Uterus (tissue), 4 donors: Measurements from ENCODE around the gene CCN5. TPM values are rescaled to one million over a fixed set of nuclear protein-coding genes. Genes with fewer than 3 reads are reported as not detected.

ENCODE experiments used
- DNase-seq, 2 donors: peaks; one replicate each; pipeline ENCODE4 v3.0.0-alpha.2; 2019 to 2020
- H3K27ac ChIP-seq, 2 donors: fragments of 200-600 bp; sonication (generic); 1 replicate in 1 of 2; 2 replicates in 1 of 2; pipeline ENCODE4 v1.5.1; 2016 to 2018
- H3K27me3 ChIP-seq, 2 donors: fragments of 200-600 bp; sonication (generic); one replicate each; pipeline ENCODE4 v1.5.1; 2018 to 2019; ENCODE audit warnings: control low read depth in 1 of 2
- H3K36me3 ChIP-seq, 2 donors: fragments of 200-600 bp; sonication (generic); one replicate each; pipeline ENCODE4 v1.5.1; 2019; ENCODE audit warnings: control low read depth in 1 of 2
- H3K4me1 ChIP-seq, 2 donors: fragments of 200-600 bp; sonication (generic); one replicate each; pipeline ENCODE4 v1.5.1; 2018 to 2019; ENCODE audit warnings: control low read depth in 1 of 2
- H3K4me3 ChIP-seq, 2 donors: fragments of 200-600 bp; sonication (generic); 1 replicate in 1 of 2; 2 replicates in 1 of 2; pipeline ENCODE4 v1.5.1; 2018 to 2019; ENCODE audit warnings: mild to moderate bottlenecking in 1 of 2
- H3K9me3 ChIP-seq, 2 donors: fragments of 200-600 bp; sonication (generic); one replicate each; pipeline ENCODE4 v1.5.1; 2019; ENCODE audit warnings: control low read depth in 1 of 2
- POLR2A ChIP-seq, 2 donors: fragments of 450-650 bp; IDR thresholded peaks; one replicate each; pipeline ENCODE4 v1.6.1; 2016; ENCODE audit warnings: antibody characterized with exemption in 2 of 2, mild to moderate bottlenecking in 1 of 2, moderate library complexity in 1 of 2
- intact Hi-C: fragments of 100-400 bp; cut with DNase I; formaldehyde crosslinking; loops from one replicate; pipeline ENCODE4 v1.15.1; 2023; ENCODE audit warnings: low total_unique reads
- total RNA-seq, 4 donors: library from RNA; depleted of rRNA in 3 of 4; stranded (reverse); fragments of >200 nt in 3 of 4; gene quantifications; one replicate each; pipeline versions ENCODE4 v1.1.0 to v1.2.4, GENCODE V29; 2014 to 2023
- TF ChIP-seq, protein P1 (sequence below), 4 experiments: fragments of 200-600 bp in 2 of 4; fragments of 450-650 bp in 2 of 4; sonication (generic) in 2 of 4; IDR thresholded peaks; one replicate each; pipeline ENCODE4 v1.5.1; 2016 to 2019; ENCODE audit warnings: antibody characterized with exemption in 4 of 4, mild to moderate bottlenecking in 2 of 4, moderate library complexity in 1 of 4
- donor health status: DM: yes; HTN: yes; CAD: no.

Gene CCN5
- total RNA-seq, 4 donors from 2014 or later: 19.4 to 47.9 (median 29.7) TPM; not detected in 1

- TF ChIP-seq, protein P1, sequence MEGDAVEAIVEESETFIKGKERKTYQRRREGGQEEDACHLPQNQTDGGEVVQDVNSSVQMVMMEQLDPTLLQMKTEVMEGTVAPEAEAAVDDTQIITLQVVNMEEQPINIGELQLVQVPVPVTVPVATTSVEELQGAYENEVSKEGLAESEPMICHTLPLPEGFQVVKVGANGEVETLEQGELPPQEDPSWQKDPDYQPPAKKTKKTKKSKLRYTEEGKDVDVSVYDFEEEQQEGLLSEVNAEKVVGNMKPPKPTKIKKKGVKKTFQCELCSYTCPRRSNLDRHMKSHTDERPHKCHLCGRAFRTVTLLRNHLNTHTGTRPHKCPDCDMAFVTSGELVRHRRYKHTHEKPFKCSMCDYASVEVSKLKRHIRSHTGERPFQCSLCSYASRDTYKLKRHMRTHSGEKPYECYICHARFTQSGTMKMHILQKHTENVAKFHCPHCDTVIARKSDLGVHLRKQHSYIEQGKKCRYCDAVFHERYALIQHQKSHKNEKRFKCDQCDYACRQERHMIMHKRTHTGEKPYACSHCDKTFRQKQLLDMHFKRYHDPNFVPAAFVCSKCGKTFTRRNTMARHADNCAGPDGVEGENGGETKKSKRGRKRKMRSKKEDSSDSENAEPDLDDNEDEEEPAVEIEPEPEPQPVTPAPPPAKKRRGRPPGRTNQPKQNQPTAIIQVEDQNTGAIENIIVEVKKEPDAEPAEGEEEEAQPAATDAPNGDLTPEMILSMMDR (IDR thresholded peaks at IDR 0.05): no peak
- TF ChIP-seq POLR2A (IDR thresholded peaks at IDR 0.05): no peak
- no peaks in the 10 kb centered on the region for H3K27me3 ChIP-seq
- no peak overlapping the region for H3K27ac ChIP-seq
- H3K36me3 ChIP-seq: no peaks in the 10 kb centered on the region
- H3K9me3 ChIP-seq: no peaks in the 10 kb centered on the region
- no peak for DNase-seq
- H3K4me3 ChIP-seq: no peak overlapping the region
- intact Hi-C loops: no loop called here
- peaks cover 0 to under 1% of the 10 kb centered on the region in 2 donors for H3K4me1 ChIP-seq
Observed at GRCh38 chr20:44725837-44726236, 10.7 kb downstream of the CCN5 start.

GRCh38 chr20:44727039-44727438 is 11.9 kb downstream of the CCN5 start:
- DNase-seq: no peak

GRCh38 chr20:44727651-44728050 is 12.5 kb downstream of the CCN5 start:
- DNase-seq: no peak
- H3K36me3 ChIP-seq: no peaks in the 10 kb centered on the region
- no peaks in the 10 kb centered on the region for H3K27me3 ChIP-seq
- H3K4me3 ChIP-seq: no peak overlapping the region
- H3K4me1 ChIP-seq: no peaks in the 10 kb centered on the region
- TF ChIP-seq, protein P1 (IDR thresholded peaks at IDR 0.05): no peak
- TF ChIP-seq POLR2A (IDR thresholded peaks at IDR 0.05): no peak
- intact Hi-C loops: no loop called here
- H3K9me3 ChIP-seq: no peaks in the 10 kb centered on the region
- H3K27ac ChIP-seq: no peak overlapping the region

More at GRCh38 chr20:44727039-44727438, 11.9 kb downstream of the CCN5 start:
- Histone ChIP-seq H3K27ac (no peak overlapping the region), H3K4me1 (no peaks in the 10 kb centered on the region), H3K27me3 (no peaks in the 10 kb centered on the region), H3K9me3 (no peaks in the 10 kb centered on the region), H3K36me3 (no peaks in the 10 kb centered on the region), H3K4me3 (no peak overlapping the region)
- no peak for TF ChIP-seq POLR2A (IDR thresholded peaks at IDR 0.05)
- TF ChIP-seq, protein P1 (IDR thresholded peaks at IDR 0.05): no peak
- intact Hi-C loops: no loop called here

- H3K4me1 ChIP-seq: no peaks in the 10 kb centered on the region
- no peaks in the 10 kb centered on the region for H3K36me3 ChIP-seq
- intact Hi-C loops: no loop called here
- no peak overlapping the region for H3K4me3 ChIP-seq
- H3K27ac ChIP-seq: no peak overlapping the region
- TF ChIP-seq POLR2A (IDR thresholded peaks at IDR 0.05): no peak
- TF ChIP-seq, protein P1 (IDR thresholded peaks at IDR 0.05): no peak
- H3K27me3 ChIP-seq: no peaks in the 10 kb centered on the region
- DNase-seq: no peak
- H3K9me3 ChIP-seq: no peaks in the 10 kb centered on the region
Observed at GRCh38 chr20:44728801-44729443, 13.8 kb downstream of the CCN5 start.

DNA sequence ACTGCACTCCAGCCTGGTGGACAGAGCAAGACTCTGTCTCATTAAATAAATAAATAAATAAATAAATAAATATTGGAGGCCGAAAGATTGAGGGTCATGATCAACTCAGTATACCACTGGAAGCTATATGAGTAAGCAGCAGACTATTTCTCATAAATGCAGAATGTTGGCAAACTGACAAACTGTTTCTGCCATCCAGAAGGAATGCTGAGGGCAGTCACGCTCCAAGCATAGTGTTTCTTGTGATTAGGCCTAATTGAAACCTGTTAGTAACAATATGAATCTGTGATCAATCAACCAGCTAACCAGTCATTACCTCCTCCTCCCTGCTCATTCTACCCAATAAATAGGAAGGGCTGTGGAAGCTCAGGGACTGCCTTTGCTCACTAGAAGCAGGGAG is 15.3 kb downstream of the CCN5 start:
- Histone ChIP-seq H3K27ac (no peak overlapping the region), H3K4me1 (no peaks in the 10 kb centered on the region), H3K27me3 (no peaks in the 10 kb centered on the region), H3K36me3 (no peaks in the 10 kb centered on the region), H3K4me3 (no peak overlapping the region), H3K9me3 (no peaks in the 10 kb centered on the region)
- no peak for DNase-seq
- TF ChIP-seq, protein P1 (IDR thresholded peaks at IDR 0.05): no peak
- TF ChIP-seq POLR2A (IDR thresholded peaks at IDR 0.05): no peak
- intact Hi-C loops: loop anchor here (5.0 kb wide), 1 partner anchor 43 kb away; no protein-coding TSS in a partner anchor
